RCC 7860 (cell line): ENCODE results near the gene NRF1.

ENCODE experiments used
- DNase-seq: peaks from one replicate; pipeline ENCODE4 v3.0.0-alpha.2; 2015; ENCODE audit warnings: low spot score
- FAIRE-seq: peaks from 2 replicates; lab custom pipeline; 2012; peaks lifted over from hg19 to GRCh38; lab: Jason Lieb, UNC

The NRF1 gene

DNA sequence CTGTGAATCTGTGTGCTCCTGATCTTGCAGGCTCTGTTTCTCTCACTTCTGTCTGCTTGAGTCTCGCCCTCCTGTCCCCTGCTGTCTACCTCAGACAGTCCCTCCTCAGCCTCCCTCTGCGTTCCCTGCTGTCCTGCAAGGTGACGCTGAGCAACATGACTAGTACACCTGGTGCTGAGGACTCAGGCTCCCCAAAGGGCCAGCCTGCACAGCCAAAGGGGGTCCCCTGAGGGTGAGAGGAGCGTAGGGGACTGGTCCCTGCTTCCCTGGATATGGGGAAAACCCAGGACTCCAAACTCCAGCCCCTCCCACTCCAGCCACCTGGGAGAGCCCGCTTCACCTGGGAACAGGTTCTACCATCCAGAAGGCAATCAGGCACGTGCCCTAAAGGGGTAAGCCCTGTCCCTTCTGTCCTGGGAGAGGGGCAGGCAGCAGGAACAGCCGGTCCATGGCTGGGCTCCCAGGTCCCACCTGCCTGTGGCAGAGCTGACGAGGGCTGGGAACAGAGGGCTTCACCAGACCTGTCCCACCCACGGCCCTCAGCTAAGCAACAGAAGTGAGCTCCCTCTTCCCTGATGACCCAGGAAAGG is 184.8 kb downstream of the NRF1 start:
- DNase-seq (no peak), FAIRE-seq (no peak)

DNA sequence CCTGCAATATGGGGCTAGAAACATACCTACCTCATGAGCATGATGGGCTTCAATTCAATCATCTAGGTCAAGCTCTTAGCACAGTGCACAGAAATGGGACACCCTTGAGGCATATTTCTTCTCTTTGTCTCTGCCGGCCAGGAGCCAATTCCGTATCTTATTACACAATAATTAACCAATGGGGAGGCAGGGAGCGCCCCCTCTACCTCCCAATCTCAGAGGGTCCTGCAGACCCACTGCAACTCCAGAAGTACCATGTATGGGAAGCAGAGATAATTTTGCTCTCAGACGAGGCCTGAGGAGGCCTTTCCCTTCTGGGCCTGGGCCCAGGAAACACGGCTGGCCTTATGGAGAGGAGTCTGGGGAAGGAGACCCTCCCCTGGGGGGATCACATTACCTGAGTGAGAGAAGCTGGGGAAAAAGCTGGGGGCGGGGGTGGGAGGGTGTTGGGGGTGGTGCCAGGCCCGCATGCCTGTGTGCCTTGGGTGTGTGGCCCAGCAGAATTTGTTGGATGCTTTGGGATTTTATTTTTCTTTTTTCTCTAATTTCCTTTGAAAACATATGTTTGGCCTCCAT is 185.8 kb downstream of the NRF1 start:
- DNase-seq (no peak), FAIRE-seq (no peak)

DNA sequence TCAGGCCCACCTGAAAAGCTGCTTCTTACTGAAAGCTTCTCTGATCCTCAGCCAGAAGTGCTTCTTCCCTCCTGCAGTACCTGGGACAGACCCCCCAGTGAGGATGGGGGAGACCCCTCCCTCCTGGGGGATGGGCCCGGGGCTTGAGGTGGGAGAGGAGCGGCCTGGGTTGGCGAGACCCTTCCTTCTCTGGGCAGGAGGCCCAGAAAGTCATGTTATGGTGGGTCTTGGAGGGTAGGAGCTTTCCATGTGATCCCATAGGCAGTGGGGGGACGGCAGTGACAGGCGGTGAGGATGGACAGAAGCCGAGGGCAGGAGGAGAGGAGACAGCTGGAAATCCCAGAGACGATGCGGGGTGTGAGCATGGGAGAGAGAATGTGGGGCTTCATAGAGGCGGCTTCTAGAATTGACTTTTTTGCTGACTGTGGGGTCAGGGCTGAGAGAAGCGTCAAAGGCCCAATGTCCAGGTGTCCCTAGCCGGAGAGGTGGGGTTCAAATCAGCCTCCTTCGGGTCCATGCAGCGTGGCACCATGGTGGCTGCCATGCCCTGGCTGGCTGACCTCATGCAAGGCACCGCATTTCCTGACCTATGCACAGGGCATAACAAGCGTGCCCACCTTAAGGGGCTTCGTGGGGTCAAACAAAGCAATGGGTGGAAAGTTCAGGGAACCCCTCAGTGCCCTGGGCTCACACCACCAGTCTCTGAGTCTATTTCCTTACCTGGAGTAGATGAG is 187.3 kb downstream of the NRF1 start:
- FAIRE-seq (no peak), DNase-seq (no peak)

- no peak for DNase-seq
- FAIRE-seq: no peak
Observed at GRCh38 chr7:129799350-129799955, 187.9 kb downstream of the NRF1 start.

GRCh38 chr7:129800901-129801300 is 189.4 kb downstream of the NRF1 start:
- DNase-seq (no peak), FAIRE-seq (no peak)

DNA sequence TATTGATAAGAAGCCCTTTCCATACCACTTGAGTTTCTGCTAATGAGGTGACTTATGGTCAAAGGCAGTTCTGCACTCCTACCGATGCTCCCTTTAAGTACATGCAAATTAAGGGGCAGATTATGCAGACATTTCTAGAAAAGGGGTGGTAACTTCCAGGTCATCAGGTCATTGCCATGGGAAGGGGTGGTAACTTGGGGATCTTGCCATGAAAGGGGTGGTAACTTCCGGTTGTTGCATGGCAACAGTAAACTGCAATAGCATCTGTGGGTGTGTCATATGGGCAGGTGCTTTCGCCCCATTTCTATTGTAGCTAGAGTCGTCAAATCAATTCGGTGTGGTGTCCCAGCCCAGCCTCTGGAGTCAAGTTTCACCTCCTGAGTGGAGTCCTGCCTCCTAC is 190.4 kb downstream of the NRF1 start:
- no peak for FAIRE-seq
- no peak for DNase-seq

DNA sequence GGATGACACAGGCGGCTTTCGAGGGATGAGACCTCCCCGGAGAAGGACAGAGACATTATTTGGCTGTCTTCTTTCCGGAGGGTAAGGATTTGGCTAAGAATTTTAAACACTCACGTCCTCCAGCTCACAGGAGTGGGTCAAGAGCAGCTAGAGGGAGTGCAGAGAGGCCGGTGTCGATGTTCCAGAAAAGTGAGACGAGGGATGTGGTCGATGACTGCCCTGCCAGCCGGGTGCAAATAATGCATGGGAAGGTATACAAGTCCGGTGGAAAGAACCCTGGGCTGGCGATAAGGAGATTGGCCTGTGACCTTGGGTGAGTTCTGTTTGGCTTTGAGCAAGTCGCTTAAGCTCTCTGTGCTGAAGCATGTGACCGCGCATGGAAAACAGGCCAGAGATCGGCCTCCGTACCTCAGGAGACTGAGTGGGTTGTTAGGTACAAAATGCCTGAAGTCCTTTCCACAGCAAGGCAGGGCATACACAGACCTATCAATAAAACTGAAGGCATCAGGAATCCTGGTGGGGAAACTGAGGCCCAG is 192.1 kb downstream of the NRF1 start:
- no peak for DNase-seq
- no peak for FAIRE-seq

DNA sequence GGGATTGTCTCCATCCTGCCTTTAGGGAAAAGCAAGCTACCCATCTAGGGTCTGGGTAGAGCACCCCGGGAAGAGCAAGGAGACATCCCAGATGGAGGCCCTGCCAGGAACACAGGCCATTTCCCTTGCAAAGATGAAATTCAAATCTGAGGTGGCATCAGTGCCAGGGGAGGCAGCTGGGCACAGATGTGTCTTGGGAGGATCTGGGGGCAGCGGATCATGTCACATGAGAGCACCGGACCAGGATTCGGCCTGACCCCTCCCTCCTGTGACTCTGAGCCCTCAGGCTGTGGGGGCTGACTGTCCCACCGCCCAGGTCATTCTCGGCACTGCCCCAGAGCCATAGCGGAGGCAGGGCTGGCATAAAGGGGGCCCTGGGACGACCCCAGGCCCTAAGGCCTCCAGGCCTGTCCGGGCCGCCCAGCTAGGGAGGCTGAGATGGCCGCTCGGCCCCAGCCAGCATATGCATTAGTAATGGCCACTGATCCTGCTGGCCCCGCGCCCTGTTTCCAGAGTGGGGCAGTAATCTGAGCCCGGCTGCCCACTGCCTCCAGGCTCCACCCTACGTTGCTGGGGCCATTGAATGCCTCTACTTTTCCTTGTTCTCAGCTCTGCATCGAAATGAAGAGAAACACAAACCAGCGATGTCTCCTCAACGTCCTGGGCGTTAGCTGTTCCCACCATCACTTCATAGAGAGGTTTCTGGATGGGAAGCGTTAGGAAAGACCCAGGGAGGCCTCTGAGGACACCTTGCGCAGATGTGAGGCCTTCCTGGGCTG is 192.8 kb downstream of the NRF1 start:
- DNase-seq (no peak), FAIRE-seq (no peak)

DNA sequence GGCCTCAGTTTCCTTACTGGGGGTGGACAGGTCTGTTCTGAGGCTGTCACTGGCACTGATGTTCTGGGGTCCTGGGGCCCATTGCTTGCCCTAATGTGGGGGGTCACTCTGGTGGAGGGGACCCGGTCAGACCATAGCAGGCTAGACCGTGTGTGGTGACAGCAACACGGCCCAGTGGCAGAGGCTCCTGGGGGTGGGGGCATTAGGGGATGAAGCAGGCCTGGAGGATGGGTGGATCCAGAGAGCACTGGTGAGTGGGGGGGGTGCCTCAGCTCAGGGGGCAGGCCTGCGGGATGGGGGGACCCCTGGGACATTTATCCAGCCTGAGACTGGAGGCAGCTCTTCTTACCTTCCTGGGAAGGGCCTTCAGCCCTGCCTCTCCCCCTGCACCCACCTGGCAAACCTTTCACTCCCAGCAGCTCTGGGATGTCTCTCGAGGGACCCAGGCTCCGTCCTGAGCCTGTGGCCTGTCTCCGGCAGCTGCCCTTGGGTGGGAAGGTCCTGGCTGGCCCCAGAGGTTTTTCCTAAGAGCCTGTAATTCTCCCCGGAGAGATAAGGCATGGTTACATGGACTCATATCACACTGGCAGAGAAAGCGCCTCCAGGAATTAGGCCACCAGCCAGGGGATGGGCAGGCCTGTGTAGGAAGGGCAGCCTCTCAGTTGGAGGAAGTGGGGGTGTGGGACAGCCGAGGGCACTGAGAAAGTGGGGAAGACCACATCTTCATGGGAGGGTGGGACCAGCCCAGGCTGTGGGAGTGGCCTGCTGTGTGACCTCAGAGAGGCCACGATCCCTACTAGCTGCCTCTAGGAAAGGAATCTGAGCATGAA is 193.6 kb downstream of the NRF1 start:
- FAIRE-seq: no peak
- no peak for DNase-seq
